Mesodermal cell (in vitro differentiated cells): ENCODE measurements around the gene EIF5. TPM values are rescaled to one million over a fixed set of nuclear protein-coding genes. Genes with fewer than 3 reads are reported as not detected.

ENCODE experiments used
- H3K27ac ChIP-seq: 2 replicates; pipeline ENCODE4 v1.7.0; 2013; ENCODE audit warnings: mild to moderate bottlenecking, low read depth, low read length, moderate library complexity; ENCODE audit not compliant: severe bottlenecking
- H3K36me3 ChIP-seq: 2 replicates; pipeline ENCODE4 v1.7.1; 2013; ENCODE audit warnings: mild to moderate bottlenecking, low read length, moderate library complexity; ENCODE audit not compliant: control insufficient read depth, insufficient read depth
- H3K4me1 ChIP-seq: one replicate; pipeline ENCODE4 v1.7.1; 2013; ENCODE audit warnings: mild to moderate bottlenecking, low read length; ENCODE audit not compliant: insufficient read depth, control insufficient read depth, poor library complexity, severe bottlenecking
- H3K4me3 ChIP-seq: 2 replicates; pipeline ENCODE4 v1.7.0; 2013; ENCODE audit warnings: low read length, control low read depth, mild to moderate bottlenecking; ENCODE audit not compliant: insufficient read depth, poor library complexity, severe bottlenecking; ENCODE audit errors: extremely low read depth
- H3K9me3 ChIP-seq: 2 replicates; pipeline ENCODE4 v1.7.1; 2013; ENCODE audit warnings: mild to moderate bottlenecking, low read length, moderate library complexity; ENCODE audit not compliant: control insufficient read depth
- WGBS, 2 experiments: methylation state at CpG; one replicate each; pipeline ENCODE4 v1.1.5; 2013; ENCODE audit warnings: missing lambda C conversion rate in 2 of 2; ENCODE audit not compliant: insufficient coverage in 2 of 2; 5-methylcytosine and 5-hydroxymethylcytosine counted together
- polyA plus RNA-seq, 2 experiments: library from polyadenylated mRNA; stranded (reverse); fragments of 50-300 nt; gene quantifications; one replicate each; pipeline ENCODE4 v1.2.3, GENCODE V29; 2013

EIF5 gene
- polyA plus RNA-seq (2013, experiment 1 of 2) = 196 TPM
- 200 TPM for polyA plus RNA-seq (2013, experiment 2 of 2)

GRCh38 chr14:103333754-103334643 lies at the start of gene EIF5:
EIF5 (plus strand) TSS chr14:103334237; CDS start chr14:103335861, 1,624 bp downstream.
- Histone ChIP-seq H3K9me3 (no peaks in the 10 kb centered on the region), H3K4me1 (peaks cover 10% of the 10 kb centered on the region), H3K36me3 (peaks cover 43% of the 10 kb centered on the region), H3K27ac (peak within 1 kb of the TSS; percentile 98), H3K4me3 (peak within 1 kb of the TSS; percentile 83)
- 0% methylated on average over 56 to 62 of the region's 103 CpGs for WGBS, 2 experiments

DNA sequence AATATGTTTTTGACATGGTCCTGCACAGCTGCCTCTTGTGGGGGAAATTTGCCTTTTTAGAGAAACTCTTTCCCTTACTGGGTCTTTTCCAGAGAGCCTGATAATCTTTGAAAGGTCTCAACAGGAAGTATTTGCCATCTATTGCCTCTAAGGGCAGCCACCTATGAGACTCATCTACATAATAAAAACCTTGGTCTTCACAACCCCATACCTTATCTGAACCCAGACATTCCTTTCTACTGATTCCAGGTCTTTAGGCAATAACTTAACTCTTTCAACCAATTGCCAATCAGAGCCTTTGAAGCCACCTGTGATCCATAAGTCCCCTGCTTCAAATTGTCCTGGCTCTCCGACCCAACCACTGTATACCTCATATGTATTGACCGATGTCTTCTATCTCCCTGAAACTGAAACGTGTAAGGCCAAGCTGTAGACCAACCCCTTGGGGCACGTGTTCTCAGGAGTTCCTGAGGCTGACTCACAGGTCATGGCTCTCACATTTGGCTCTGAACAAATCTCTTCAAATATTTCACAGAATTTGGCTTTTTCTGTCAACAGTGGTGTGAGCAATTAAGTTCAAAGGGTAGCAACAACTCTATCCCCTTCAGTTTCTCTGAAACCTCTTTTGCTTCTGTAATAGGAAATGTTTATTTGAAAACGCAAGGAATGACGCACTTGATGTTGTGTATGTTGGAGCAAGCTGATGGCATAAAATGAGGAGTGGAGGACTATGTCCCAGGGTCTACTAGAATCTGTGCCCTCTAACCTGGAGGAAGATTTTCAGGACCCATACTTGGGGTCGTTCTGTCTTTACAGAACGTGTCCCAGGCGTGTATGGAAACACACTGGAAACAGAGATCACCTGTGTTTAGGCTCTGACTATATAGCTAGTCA lies 49.2 kb upstream of the EIF5 start:
- H3K9me3 ChIP-seq = peaks cover 7% of the 10 kb centered on the region
- no peaks in the 10 kb centered on the region for H3K36me3 ChIP-seq
- H3K27ac ChIP-seq = no peak overlapping the region
- 72 to 77% methylated on average over 8 to 9 of the region's 9 CpGs for WGBS, 2 experiments
- no peaks in the 10 kb centered on the region for H3K4me1 ChIP-seq
- no peak overlapping the region for H3K4me3 ChIP-seq

- Histone ChIP-seq H3K4me1 (no peaks in the 10 kb centered on the region), H3K36me3 (no peaks in the 10 kb centered on the region), H3K27ac (no peak overlapping the region), H3K4me3 (no peak overlapping the region), H3K9me3 (peaks cover 7% of the 10 kb centered on the region)
- WGBS, 2 experiments = 80 to 100% methylated on average over 1 of the region's 2 CpGs
Observed at GRCh38 chr14:103286460-103286859, 47.6 kb upstream of the EIF5 start.

DNA sequence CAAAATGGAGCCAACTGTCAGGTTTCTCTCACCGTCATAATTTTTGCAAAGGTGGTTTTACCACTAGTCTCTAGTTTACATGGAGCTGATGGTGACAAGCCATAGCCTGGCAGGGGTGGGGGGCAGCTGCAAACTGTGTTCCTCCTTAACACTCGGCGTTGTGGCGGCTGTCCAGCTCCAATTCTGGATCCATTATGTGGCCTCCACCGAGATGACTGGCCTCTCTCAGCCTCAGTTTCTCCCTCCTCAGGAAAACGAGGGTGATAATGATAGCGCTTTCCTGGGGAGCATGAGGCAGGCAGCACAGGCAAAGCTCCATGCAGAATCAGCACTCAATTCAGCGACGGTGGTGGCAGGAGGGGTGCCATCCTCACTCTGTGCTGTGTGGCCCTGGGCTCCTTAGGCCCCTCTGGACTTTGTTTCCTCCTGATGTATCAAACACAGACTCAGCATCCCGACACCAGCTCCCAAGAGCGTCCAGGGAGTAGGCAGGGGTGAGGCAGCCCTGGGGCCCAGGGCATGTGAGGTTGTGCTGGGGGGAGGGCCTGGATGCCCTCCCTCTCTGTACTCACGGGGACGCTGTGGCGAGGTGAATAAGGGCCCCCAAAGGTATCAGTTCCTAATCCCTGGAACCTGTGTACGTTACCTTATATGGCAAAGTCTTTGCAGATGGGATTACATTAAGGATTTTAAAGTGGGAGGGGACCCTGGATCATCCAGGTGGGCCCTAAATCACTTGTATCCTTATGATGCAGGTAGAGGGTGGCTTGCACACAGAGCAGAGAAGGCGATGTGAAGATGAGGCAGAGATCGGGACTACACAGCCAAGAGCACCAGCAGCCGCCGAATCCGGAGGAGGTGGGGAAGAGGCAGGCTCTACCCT lies 46.8 kb upstream of the EIF5 start:
- no peak overlapping the region for H3K4me3 ChIP-seq
- WGBS, 2 experiments = 86 to 96% methylated on average over 18 to 19 of the region's 20 CpGs
- no peaks in the 10 kb centered on the region for H3K36me3 ChIP-seq
- H3K27ac ChIP-seq = no peak overlapping the region
- peaks cover 7% of the 10 kb centered on the region for H3K9me3 ChIP-seq
- no peaks in the 10 kb centered on the region for H3K4me1 ChIP-seq

DNA sequence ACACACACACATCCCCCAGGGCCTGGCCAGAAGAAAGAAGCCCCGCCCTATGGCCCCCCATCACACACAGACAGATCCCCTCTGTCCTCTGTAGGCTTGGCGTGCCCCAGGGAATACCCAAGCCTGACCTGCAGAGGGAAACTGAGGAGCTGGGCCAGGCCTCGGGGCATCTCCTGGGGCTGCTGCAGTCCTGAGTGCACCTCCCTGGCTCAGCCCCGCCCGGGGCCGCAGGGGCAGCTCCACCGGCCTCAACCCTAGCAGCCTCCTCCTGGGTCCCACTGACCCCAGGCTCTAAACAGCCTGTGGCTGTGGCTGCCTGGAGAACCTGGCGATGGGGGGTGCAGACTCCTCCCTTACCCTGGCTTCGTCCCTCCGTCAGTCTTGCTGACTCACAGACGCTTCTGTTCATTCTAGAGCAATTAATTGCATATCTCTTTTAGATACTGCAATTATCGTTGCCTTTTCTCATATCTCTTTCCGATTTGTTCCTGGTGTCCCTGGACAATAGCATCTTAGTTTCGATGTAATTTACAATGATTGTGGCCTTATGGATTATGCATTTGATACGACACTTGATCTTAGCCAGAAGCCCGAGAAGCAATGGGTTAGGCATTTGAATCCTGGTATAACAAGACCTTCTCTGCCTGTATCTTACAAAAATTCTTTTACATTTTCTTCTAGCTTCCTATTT lies 45.8 kb upstream of the EIF5 start:
- H3K27ac ChIP-seq = no peak overlapping the region
- no peak overlapping the region for H3K4me3 ChIP-seq
- H3K9me3 ChIP-seq = peaks cover 7% of the 10 kb centered on the region
- H3K4me1 ChIP-seq = no peaks in the 10 kb centered on the region
- no peaks in the 10 kb centered on the region for H3K36me3 ChIP-seq
- 83 to 89% methylated on average over 13 to 14 of the region's 16 CpGs for WGBS, 2 experiments

- 95 to 97% methylated on average over 3 to 4 of the region's 4 CpGs for WGBS, 2 experiments
- H3K27ac ChIP-seq = no peak overlapping the region
- no peak overlapping the region for H3K4me3 ChIP-seq
- H3K4me1 ChIP-seq = peaks cover 4% of the 10 kb centered on the region
- peaks cover 7% of the 10 kb centered on the region for H3K9me3 ChIP-seq
- H3K36me3 ChIP-seq = no peaks in the 10 kb centered on the region
Observed at GRCh38 chr14:103290056-103290455, 44.0 kb upstream of the EIF5 start.

- no peaks in the 10 kb centered on the region for H3K36me3 ChIP-seq
Observed at GRCh38 chr14:103290494-103290893, 43.5 kb upstream of the EIF5 start.

GRCh38 chr14:103290961-103291360 lies 43.1 kb upstream of the EIF5 start:
- WGBS, 2 experiments = 94 to 100% methylated on average over 1 to 3 of the region's 3 CpGs
- Histone ChIP-seq H3K4me1 (peaks cover 4% of the 10 kb centered on the region), H3K36me3 (no peaks in the 10 kb centered on the region), H3K9me3 (peaks cover 7% of the 10 kb centered on the region), H3K4me3 (no peak overlapping the region), H3K27ac (no peak overlapping the region)

More at GRCh38 chr14:103290494-103290893, 43.5 kb upstream of the EIF5 start:
- Histone ChIP-seq H3K27ac (no peak overlapping the region), H3K4me3 (no peak overlapping the region), H3K4me1 (peaks cover 4% of the 10 kb centered on the region), H3K9me3 (peaks cover 7% of the 10 kb centered on the region)
- WGBS, 2 experiments = 85 to 91% methylated on average over 4 to 5 of the region's 5 CpGs

GRCh38 chr14:103292426-103293374 lies 41.3 kb upstream of the EIF5 start:
- H3K9me3 ChIP-seq = peaks cover 7% of the 10 kb centered on the region

More at GRCh38 chr14:103292426-103293374, 41.3 kb upstream of the EIF5 start:
- Histone ChIP-seq H3K36me3 (no peaks in the 10 kb centered on the region), H3K27ac (no peak overlapping the region), H3K4me1 (peaks cover 10% of the 10 kb centered on the region), H3K4me3 (no peak overlapping the region)
- WGBS, 2 experiments = 31 to 35% methylated on average over 5 to 8 of the region's 10 CpGs
